Astrocyte (in vitro differentiated cells and primary cell): Measurements from ENCODE around the gene TNP2. TPM values are rescaled to one million over a fixed set of nuclear protein-coding genes. Genes with fewer than 3 reads are reported as not detected.
"Not testable (repeated sequence)": the region's sequence is repeated elsewhere in the genome, so short reads cannot be mapped to it uniquely, and the experiment has no call there.

ENCODE experiments used
- DNase-seq: peaks from one replicate; pipeline ENCODE4 v3.0.0-alpha.2; 2010; ENCODE audit warnings: low read depth
- FAIRE-seq: peaks from 2 replicates; lab custom pipeline; 2011; peaks lifted over from hg19 to GRCh38; lab: Jason Lieb, UNC
- H2AFZ ChIP-seq: 2 replicates; pipeline ENCODE4 v1.6.0; 2012; ENCODE audit warnings: low read depth, low read length, inconsistent platforms
- H3K27ac ChIP-seq: 2 replicates; pipeline ENCODE4 v1.5.1; 2011; ENCODE audit warnings: low read depth, low read length, inconsistent platforms
- H3K27me3 ChIP-seq: 2 replicates; pipeline ENCODE4 v1.6.0; 2011; ENCODE audit warnings: low read length, inconsistent platforms; ENCODE audit not compliant: insufficient read depth
- H3K36me3 ChIP-seq: 2 replicates; pipeline ENCODE4 v1.5.1; 2011; ENCODE audit warnings: low read length, inconsistent platforms; ENCODE audit not compliant: insufficient read depth
- H3K4me1 ChIP-seq: 2 replicates; pipeline ENCODE4 v1.5.1; 2011; ENCODE audit warnings: low read length, inconsistent platforms; ENCODE audit not compliant: insufficient read depth
- H3K4me2 ChIP-seq: 2 replicates; pipeline ENCODE4 v1.6.0; 2012; ENCODE audit warnings: low read length, inconsistent platforms
- H3K4me3 ChIP-seq: 2 replicates; pipeline ENCODE4 v1.5.1; 2011; ENCODE audit warnings: low read depth, mild to moderate bottlenecking, low read length, inconsistent platforms; ENCODE audit not compliant: insufficient read depth
- H3K79me2 ChIP-seq: 2 replicates; pipeline ENCODE4 v1.6.0; 2012; ENCODE audit warnings: mild to moderate bottlenecking, low read length, inconsistent platforms; ENCODE audit not compliant: insufficient read depth
- H3K9ac ChIP-seq: 2 replicates; pipeline ENCODE4 v1.6.0; 2012; ENCODE audit warnings: mild to moderate bottlenecking, low read length, inconsistent platforms
- H3K9me3 ChIP-seq: 2 replicates; pipeline ENCODE4 v1.5.1; 2012; ENCODE audit warnings: low read depth, mild to moderate bottlenecking, low read length, inconsistent platforms; ENCODE audit not compliant: insufficient read depth
- H4K20me1 ChIP-seq: 2 replicates; pipeline ENCODE4 v1.6.0; 2012; ENCODE audit warnings: low read length, inconsistent platforms; ENCODE audit not compliant: insufficient read depth
- H3K27ac Mint-ChIP-seq: one replicate; pipeline ENCODE4 v1.8.0; 2021; ENCODE audit warnings: mild to moderate bottlenecking, mixed read lengths; ENCODE audit not compliant: unreplicated experiment
- H3K27me3 Mint-ChIP-seq: one replicate; pipeline ENCODE4 v1.8.0; 2021; ENCODE audit warnings: low read depth, mixed read lengths; ENCODE audit not compliant: unreplicated experiment
- H3K36me3 Mint-ChIP-seq: one replicate; pipeline ENCODE4 v1.8.0; 2021; ENCODE audit warnings: low read depth, mixed read lengths; ENCODE audit not compliant: unreplicated experiment
- H3K4me1 Mint-ChIP-seq: one replicate; pipeline ENCODE4 v1.8.0; 2021; ENCODE audit warnings: low read depth, mixed read lengths; ENCODE audit not compliant: unreplicated experiment
- H3K4me3 Mint-ChIP-seq: one replicate; pipeline ENCODE4 v1.8.0; 2021; ENCODE audit warnings: mild to moderate bottlenecking, moderate library complexity, mixed read lengths; ENCODE audit not compliant: unreplicated experiment
- H3K9me3 Mint-ChIP-seq: one replicate; pipeline ENCODE4 v1.8.0; 2021; ENCODE audit warnings: mild to moderate bottlenecking, mixed read lengths; ENCODE audit not compliant: unreplicated experiment
- EZH2 ChIP-seq: IDR thresholded peaks from 2 replicates; pipeline ENCODE4 v1.6.1; 2012; ENCODE audit warnings: mild to moderate bottlenecking, low read length, inconsistent platforms; ENCODE audit not compliant: insufficient read depth
- total RNA-seq: library from RNA; stranded (reverse); gene quantifications from 2 replicates; pipeline ENCODE4 v1.2.1, GENCODE V29; 2021
- TF ChIP-seq, protein P1 (sequence below): IDR thresholded peaks from 2 replicates; pipeline ENCODE4 v1.5.1; 2011; ENCODE audit warnings: low read depth, mild to moderate bottlenecking, inconsistent platforms, low read length, moderate library complexity; ENCODE audit not compliant: insufficient read depth

TNP2 gene
- total RNA-seq, 1 donor from 2014 or later: not detected

DNA sequence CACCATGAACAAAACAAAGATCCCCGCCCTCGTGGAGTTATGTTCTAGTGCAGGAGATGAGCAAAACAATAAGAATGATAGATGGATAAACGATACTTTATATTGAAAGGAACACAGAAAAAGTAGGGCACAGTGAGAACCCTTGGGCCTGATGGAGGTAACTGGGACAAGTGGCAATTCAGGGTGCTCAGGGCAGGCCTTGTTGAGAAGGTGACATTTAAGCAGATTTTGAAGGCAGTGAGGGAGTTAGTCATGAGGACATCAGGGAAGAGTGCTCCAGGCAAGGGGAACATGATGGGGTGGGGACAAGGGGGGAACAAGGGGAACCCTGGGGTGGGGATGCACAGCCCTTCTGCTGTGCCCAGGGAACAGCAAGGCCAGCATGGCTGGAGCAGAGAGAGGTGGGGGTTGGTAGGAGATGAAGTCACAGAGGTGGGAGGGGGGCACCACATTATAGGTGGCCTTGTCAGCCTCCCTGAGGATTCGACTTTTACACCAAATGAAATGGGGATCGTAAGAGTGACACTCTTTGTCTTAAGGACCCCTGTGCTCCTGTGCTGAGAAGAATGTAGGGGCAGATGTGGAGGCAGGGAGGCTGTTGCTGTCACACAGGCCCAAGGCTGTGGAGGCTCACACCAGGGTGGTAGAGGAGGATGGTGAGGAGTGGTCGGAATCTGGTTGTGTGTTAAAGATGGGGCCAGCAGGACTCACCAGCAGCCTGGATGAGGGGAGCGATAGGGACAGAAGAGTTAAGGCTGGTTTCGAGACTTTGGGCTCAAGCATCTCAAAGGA is 21.2 kb upstream of the TNP2 start:
- Histone ChIP-seq H4K20me1 (no peaks in the 10 kb centered on the region), H3K4me3 (no peak overlapping the region), H3K27ac (no peak overlapping the region), H2AFZ (no peak overlapping the region), H3K4me2 (no peak overlapping the region), H3K9ac (no peak overlapping the region), H3K27me3 (no peaks in the 10 kb centered on the region), H3K9me3 (no peaks in the 10 kb centered on the region), H3K36me3 (no peaks in the 10 kb centered on the region), H3K4me1 (no peaks in the 10 kb centered on the region), H3K79me2 (no peaks in the 10 kb centered on the region)
- Mint-ChIP-seq H3K27ac (no peak overlapping the region), H3K4me1 (no peaks in the 10 kb centered on the region), H3K4me3 (no peak overlapping the region), H3K36me3 (no peaks in the 10 kb centered on the region), H3K9me3 (no peaks in the 10 kb centered on the region), H3K27me3 (peaks cover 28% of the 10 kb centered on the region)
- DNase-seq (no peak), FAIRE-seq (no peak)
- no peak for TF ChIP-seq EZH2
- TF ChIP-seq, protein P1, sequence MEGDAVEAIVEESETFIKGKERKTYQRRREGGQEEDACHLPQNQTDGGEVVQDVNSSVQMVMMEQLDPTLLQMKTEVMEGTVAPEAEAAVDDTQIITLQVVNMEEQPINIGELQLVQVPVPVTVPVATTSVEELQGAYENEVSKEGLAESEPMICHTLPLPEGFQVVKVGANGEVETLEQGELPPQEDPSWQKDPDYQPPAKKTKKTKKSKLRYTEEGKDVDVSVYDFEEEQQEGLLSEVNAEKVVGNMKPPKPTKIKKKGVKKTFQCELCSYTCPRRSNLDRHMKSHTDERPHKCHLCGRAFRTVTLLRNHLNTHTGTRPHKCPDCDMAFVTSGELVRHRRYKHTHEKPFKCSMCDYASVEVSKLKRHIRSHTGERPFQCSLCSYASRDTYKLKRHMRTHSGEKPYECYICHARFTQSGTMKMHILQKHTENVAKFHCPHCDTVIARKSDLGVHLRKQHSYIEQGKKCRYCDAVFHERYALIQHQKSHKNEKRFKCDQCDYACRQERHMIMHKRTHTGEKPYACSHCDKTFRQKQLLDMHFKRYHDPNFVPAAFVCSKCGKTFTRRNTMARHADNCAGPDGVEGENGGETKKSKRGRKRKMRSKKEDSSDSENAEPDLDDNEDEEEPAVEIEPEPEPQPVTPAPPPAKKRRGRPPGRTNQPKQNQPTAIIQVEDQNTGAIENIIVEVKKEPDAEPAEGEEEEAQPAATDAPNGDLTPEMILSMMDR: no peak

DNA sequence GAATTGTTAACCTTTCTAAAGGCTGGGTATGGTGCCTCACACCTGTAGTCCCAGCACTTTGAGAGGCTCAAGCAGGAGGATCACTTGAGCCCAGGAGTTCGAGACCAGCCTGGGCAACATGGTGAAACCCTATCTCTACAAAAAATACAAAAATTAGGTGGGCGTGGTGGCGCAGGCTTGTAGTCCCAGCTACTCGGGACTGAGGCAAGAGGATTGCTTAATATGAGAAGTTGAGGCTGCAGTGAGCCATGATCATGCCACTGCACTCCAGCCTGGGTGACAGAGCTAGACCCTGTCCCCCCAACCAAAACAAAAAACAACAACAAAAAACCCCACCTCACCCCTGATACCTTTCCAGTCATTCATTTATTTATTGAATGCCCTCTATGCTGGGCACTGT is 20.6 kb upstream of the TNP2 start:
- H3K4me2 ChIP-seq, H3K4me3 ChIP-seq, H3K9me3 Mint-ChIP-seq, H2AFZ ChIP-seq, H3K27ac Mint-ChIP-seq, H3K4me1 ChIP-seq, FAIRE-seq, H3K36me3 Mint-ChIP-seq, H3K4me3 Mint-ChIP-seq, H3K79me2 ChIP-seq, H4K20me1 ChIP-seq, H3K9ac ChIP-seq, H3K27ac ChIP-seq, DNase-seq, H3K9me3 ChIP-seq, H3K36me3 ChIP-seq, H3K4me1 Mint-ChIP-seq, H3K27me3 ChIP-seq: not testable (repeated sequence)
- peaks cover 33% of the 10 kb centered on the region for H3K27me3 Mint-ChIP-seq

DNA sequence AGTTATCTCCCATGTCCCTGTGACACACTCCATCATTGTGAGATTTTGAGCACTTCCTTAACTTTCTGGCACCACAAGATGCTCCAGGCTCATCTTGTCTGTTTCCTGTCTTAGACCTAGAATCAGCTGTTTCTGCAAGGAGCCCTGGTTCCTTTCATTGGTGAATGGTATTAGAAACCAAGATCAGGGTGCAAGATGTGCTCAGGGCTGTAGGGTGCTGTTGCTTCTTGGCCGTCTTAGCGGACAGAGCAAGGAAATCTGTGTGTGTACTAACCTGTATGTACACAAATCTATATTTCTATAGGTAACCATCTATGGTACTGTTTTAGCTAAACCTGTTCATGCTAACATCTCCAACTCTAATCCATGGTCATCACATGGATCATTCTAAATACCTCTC is 20.1 kb upstream of the TNP2 start:
- Histone ChIP-seq H3K4me3 (no peak overlapping the region), H3K27ac (no peak overlapping the region), H3K79me2 (no peaks in the 10 kb centered on the region), H3K4me2 (no peak overlapping the region), H3K27me3 (no peaks in the 10 kb centered on the region), H4K20me1 (no peaks in the 10 kb centered on the region), H3K9me3 (no peaks in the 10 kb centered on the region), H3K9ac (no peak overlapping the region), H3K4me1 (no peaks in the 10 kb centered on the region), H3K36me3 (no peaks in the 10 kb centered on the region), H2AFZ (no peak overlapping the region)
- Mint-ChIP-seq H3K4me1 (no peaks in the 10 kb centered on the region), H3K4me3 (no peak overlapping the region), H3K27me3 (peaks cover 35% of the 10 kb centered on the region), H3K36me3 (no peaks in the 10 kb centered on the region), H3K9me3 (no peaks in the 10 kb centered on the region), H3K27ac (no peak overlapping the region)
- no peak for FAIRE-seq
- TF ChIP-seq, protein P1: no peak
- TF ChIP-seq EZH2: no peak
- no peak for DNase-seq
